Natural killer cell (primary cell): ENCODE measurements around the gene PHB1. TPM values are rescaled to one million over a fixed set of nuclear protein-coding genes. Genes with fewer than 3 reads are reported as not detected.

ENCODE experiments used
- ATAC-seq, 3 donors: fragments of 150-1000 bp in 2 of 3; fragments of 200-7000 bp in 1 of 3; cut with Tn5 transposase; 1 replicate in 1 of 3; 2 replicates in 2 of 3; pipeline ENCODE4 v1.10.0; 2021; ENCODE audit warnings: mild to moderate bottlenecking in 2 of 3, moderate library complexity in 2 of 3
- DNase-seq, 2 donors: peaks; one replicate each; pipeline versions ENCODE4 v3.0.0 to v3.0.0-alpha.2; 2013 to 2021; ENCODE audit warnings: mixed read lengths in 1 of 2
- H3K27ac ChIP-seq: one replicate; pipeline ENCODE4 v1.5.1; 2013; ENCODE audit warnings: mild to moderate bottlenecking, low read length
- H3K27me3 ChIP-seq: one replicate; pipeline ENCODE4 v1.6.1; 2013; ENCODE audit warnings: low read length; ENCODE audit not compliant: control insufficient read depth, insufficient read depth
- H3K36me3 ChIP-seq: one replicate; pipeline ENCODE4 v1.6.1; 2013; ENCODE audit warnings: low read length; ENCODE audit not compliant: control insufficient read depth, insufficient read depth
- H3K4me1 ChIP-seq: one replicate; pipeline ENCODE4 v1.6.1; 2013; ENCODE audit warnings: low read length; ENCODE audit not compliant: control insufficient read depth, insufficient read depth
- H3K4me3 ChIP-seq: one replicate; pipeline ENCODE4 v1.5.1; 2013; ENCODE audit warnings: low read length
- H3K9me3 ChIP-seq: one replicate; pipeline ENCODE4 v1.6.1; 2013; ENCODE audit warnings: low read length; ENCODE audit not compliant: control insufficient read depth, insufficient read depth
- H3K27ac Mint-ChIP-seq, 2 donors: one replicate each; pipeline ENCODE4 v1.8.0; 2022; ENCODE audit warnings: mild to moderate bottlenecking in 2 of 2, mixed read lengths in 2 of 2, moderate library complexity in 1 of 2
- H3K27me3 Mint-ChIP-seq, 2 donors: one replicate each; pipeline ENCODE4 v1.8.0; 2022; ENCODE audit warnings: low read depth in 2 of 2, mixed read lengths in 2 of 2
- H3K36me3 Mint-ChIP-seq: one replicate; pipeline ENCODE4 v1.8.0; 2022; ENCODE audit warnings: mixed read lengths
- H3K4me1 Mint-ChIP-seq, 2 donors: one replicate each; pipeline ENCODE4 v1.8.0; 2022; ENCODE audit warnings: mixed read lengths in 2 of 2
- H3K4me3 Mint-ChIP-seq: one replicate; pipeline ENCODE4 v1.8.0; 2022; ENCODE audit warnings: mild to moderate bottlenecking, moderate library complexity, mixed read lengths
- H3K9me3 Mint-ChIP-seq, 2 donors: one replicate each; pipeline ENCODE4 v1.8.0; 2022; ENCODE audit warnings: mixed read lengths in 2 of 2
- WGBS: methylation state at CpG from one replicate; pipeline ENCODE4 v1.1.7; 2013; ENCODE audit warnings: missing lambda C conversion rate; ENCODE audit not compliant: insufficient coverage; 5-methylcytosine and 5-hydroxymethylcytosine counted together
- intact Hi-C: fragments of 100-400 bp; cut with micrococcal nuclease; formaldehyde crosslinking; loops from one replicate; pipeline ENCODE4 v1.14.2; 2022
- total RNA-seq, 4 donors: library from RNA; stranded (reverse); fragments of 120-200 nt in 1 of 4; gene quantifications; one replicate each; pipeline versions ENCODE4 v1.2.3 to v1.2.4, GENCODE V29; 2013 to 2022
- TF ChIP-seq, protein P1 (sequence below): fragments of 200-600 bp; IDR thresholded peaks from one replicate; pipeline ENCODE4 v1.8.0; 2022; ENCODE audit warnings: antibody characterized with exemption

The PHB1 gene
- total RNA-seq, 3 donors from 2014 or later (not counting 1 experiment from before 2014, with no cell fraction given) = 49.6 to 66.2 (median 60.3) TPM

DNA sequence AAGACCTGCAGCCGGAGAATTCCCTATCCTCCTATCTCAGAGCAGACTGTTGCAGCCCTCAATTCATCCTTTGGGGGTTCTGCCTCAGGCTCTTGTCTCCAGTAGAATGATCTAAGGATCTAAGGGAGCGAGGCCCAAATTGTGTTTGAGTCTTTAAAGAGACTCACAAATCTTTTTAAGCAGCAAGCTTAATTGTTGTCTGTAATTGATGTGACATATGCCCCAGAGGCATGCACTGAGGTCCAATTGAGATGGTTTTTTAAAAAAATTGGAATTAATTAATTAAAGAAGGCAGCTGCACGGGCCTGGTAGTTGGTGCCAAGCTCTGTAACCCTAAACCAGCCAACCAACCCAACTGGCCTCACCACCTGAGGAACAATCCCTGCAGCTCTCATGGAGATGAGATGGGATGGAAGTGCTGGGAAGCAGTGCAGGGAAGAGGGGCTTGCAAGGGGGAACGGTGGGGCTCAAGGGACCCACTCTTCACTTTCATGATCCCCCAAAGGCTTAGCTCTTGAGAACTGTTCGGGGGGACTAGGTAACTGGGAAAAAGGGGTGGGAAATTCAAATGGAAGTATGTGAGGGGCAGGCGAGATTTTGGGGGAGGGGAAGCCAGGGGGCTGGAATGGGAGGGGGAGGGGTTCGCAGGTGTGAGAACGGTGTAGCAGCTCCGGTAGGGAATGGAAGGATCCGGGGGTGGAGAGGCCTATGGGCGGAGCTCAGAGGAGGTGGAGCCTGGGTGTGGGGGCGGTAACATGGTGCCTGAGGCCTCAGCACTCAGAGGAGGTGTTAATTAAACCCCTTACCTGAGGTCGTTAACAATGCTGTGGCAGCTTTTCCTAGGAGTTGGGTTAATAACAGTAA, 43.5 kb downstream of the PHB1 start:
- Mint-ChIP-seq H3K27ac (no peak overlapping the region), H3K4me3 (no peak overlapping the region), H3K36me3 (no peaks in the 10 kb centered on the region), H3K27me3 (no peaks in the 10 kb centered on the region), H3K4me1 (no peaks in the 10 kb centered on the region), H3K9me3 (no peaks in the 10 kb centered on the region)
- Histone ChIP-seq H3K27ac (no peak overlapping the region), H3K4me3 (no peak overlapping the region), H3K36me3 (no peaks in the 10 kb centered on the region), H3K27me3 (no peaks in the 10 kb centered on the region), H3K9me3 (no peaks in the 10 kb centered on the region), H3K4me1 (peaks cover 5% of the 10 kb centered on the region)
- DNase-seq = no peak
- intact Hi-C loops = no loop called here
- 98% methylated on average over 10 of the region's 13 CpGs for WGBS
- ATAC-seq = no peak
- TF ChIP-seq, protein P1, sequence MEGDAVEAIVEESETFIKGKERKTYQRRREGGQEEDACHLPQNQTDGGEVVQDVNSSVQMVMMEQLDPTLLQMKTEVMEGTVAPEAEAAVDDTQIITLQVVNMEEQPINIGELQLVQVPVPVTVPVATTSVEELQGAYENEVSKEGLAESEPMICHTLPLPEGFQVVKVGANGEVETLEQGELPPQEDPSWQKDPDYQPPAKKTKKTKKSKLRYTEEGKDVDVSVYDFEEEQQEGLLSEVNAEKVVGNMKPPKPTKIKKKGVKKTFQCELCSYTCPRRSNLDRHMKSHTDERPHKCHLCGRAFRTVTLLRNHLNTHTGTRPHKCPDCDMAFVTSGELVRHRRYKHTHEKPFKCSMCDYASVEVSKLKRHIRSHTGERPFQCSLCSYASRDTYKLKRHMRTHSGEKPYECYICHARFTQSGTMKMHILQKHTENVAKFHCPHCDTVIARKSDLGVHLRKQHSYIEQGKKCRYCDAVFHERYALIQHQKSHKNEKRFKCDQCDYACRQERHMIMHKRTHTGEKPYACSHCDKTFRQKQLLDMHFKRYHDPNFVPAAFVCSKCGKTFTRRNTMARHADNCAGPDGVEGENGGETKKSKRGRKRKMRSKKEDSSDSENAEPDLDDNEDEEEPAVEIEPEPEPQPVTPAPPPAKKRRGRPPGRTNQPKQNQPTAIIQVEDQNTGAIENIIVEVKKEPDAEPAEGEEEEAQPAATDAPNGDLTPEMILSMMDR = no peak

- ATAC-seq (no peak), DNase-seq (no peak)
- peaks cover 9 to 10% of the 10 kb centered on the region in 2 donors for H3K4me1 Mint-ChIP-seq
- 100% methylated on average over 1 of the region's 1 CpG for WGBS
- no peak overlapping the region for H3K27ac ChIP-seq
- H3K4me1 ChIP-seq = peaks cover 19% of the 10 kb centered on the region
- H3K4me3 ChIP-seq = no peak overlapping the region
- TF ChIP-seq, protein P1 = no peak
- H3K9me3 Mint-ChIP-seq = no peaks in the 10 kb centered on the region
- H3K27me3 ChIP-seq = no peaks in the 10 kb centered on the region
- no peaks in the 10 kb centered on the region for H3K36me3 Mint-ChIP-seq
- H3K4me3 Mint-ChIP-seq = no peak overlapping the region
- H3K36me3 ChIP-seq = no peaks in the 10 kb centered on the region
- intact Hi-C loops = loop anchor here (10.0 kb wide), 1 partner anchor 145 kb away; no protein-coding TSS in a partner anchor
- H3K27me3 Mint-ChIP-seq = no peaks in the 10 kb centered on the region
- H3K9me3 ChIP-seq = no peaks in the 10 kb centered on the region
- no peak overlapping the region for H3K27ac Mint-ChIP-seq
Observed at GRCh38 chr17:49369760-49370159, 44.9 kb downstream of the PHB1 start.

- Histone ChIP-seq H3K9me3 (no peaks in the 10 kb centered on the region), H3K27me3 (no peaks in the 10 kb centered on the region), H3K4me3 (no peak overlapping the region), H3K36me3 (no peaks in the 10 kb centered on the region), H3K4me1 (peaks cover 21% of the 10 kb centered on the region), H3K27ac (no peak overlapping the region)
- no peaks in the 10 kb centered on the region for H3K36me3 Mint-ChIP-seq
- no peak overlapping the region for H3K4me3 Mint-ChIP-seq
- DNase-seq = no peak
- no peak for ATAC-seq
- H3K27me3 Mint-ChIP-seq = no peaks in the 10 kb centered on the region
- H3K9me3 Mint-ChIP-seq = no peaks in the 10 kb centered on the region
- 90% methylated on average over 1 of the region's 1 CpG for WGBS
- intact Hi-C loops = loop anchor here (10.0 kb wide), 1 partner anchor 144 kb away; no protein-coding TSS in a partner anchor
- TF ChIP-seq, protein P1 = no peak
- H3K27ac Mint-ChIP-seq = no peak overlapping the region
- H3K4me1 Mint-ChIP-seq = peaks cover 9 to 10% of the 10 kb centered on the region in 2 donors
Observed at GRCh38 chr17:49369089-49369488, 45.6 kb downstream of the PHB1 start.
